PC-9 (cell line): ENCODE data around the gene KLHDC9.

Experiments
- CTCF ChIP-seq: fragments of 200-600 bp; sonication (generic); conservative IDR thresholded peaks from 2 replicates; pipeline ENCODE4 v1.6.1; 2017; ENCODE audit warnings: mixed run types, antibody characterized with exemption, mild to moderate bottlenecking, moderate library complexity
- EZH2 ChIP-seq: fragments of 200-600 bp; sonication (generic); IDR thresholded peaks from 2 replicates; pipeline ENCODE4 v1.8.0; 2017; ENCODE audit warnings: antibody characterized with exemption, low read depth

GRCh38 chr1:161074676-161075368 is 23.3 kb upstream of the KLHDC9 start:
- TF ChIP-seq CTCF (no peak), EZH2 (no peak)
